ENCODE results near the gene HDLBP.

HDLBP gene

GRCh38 chr2:241260911-241261310 lies 54.6 kb downstream of the HDLBP start:
- H3K4me1 ChIP-seq (ENCODE audit: control insufficient read depth, insufficient read depth, low read length): no peaks in the 10 kb centered on the region
- no peak overlapping the region for H3K27ac ChIP-seq (ENCODE audit: low read depth, low read length)
- H3K27me3 ChIP-seq (ENCODE audit: control insufficient read depth, insufficient read depth, low read length): no peaks in the 10 kb centered on the region
- no peak overlapping the region for H3K4me3 ChIP-seq (ENCODE audit: low read depth, low read length)
- H3K9ac ChIP-seq (ENCODE audit: low read depth, low read length): no peak overlapping the region
- H3K9me3 ChIP-seq (ENCODE audit: control insufficient read depth, insufficient read depth, low read length): no peaks in the 10 kb centered on the region
- H3K36me3 ChIP-seq (ENCODE audit: control insufficient read depth, insufficient read depth, low read length): peaks cover 89% of the 10 kb centered on the region

DNA sequence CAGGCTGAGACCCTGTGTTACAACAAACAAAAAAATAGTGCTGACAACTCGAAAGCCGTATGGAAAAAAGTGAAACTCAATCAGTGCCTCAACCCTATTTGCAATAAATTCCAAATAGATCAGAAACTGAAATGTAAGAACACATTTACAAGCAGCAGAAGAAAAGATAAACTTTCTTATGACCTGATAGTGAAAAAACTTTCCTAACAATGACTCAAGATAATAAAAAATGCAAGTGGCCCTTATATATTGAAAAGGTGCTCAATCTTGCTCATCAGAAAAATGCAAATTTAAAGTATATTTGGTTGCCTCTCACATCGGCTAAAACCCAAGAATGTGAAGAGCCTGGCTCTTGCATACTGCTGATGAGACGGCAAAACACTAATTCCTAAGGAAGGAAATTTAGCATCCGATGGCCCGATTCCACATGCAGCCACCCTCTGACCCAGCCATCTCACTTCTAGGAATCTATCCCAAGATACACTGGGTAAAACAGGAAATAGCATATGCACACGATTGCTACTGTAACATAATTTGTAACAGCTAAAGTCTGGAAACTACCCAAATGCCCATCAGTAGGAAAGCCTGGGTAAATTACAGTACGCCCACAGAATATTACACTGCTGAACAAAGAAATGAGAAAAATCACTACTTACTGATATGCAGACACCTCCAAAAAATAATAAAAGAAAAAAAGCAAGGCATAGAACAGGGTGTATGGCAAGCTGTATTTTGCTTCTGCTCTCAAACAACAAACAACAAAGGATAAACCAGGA lies 56.8 kb downstream of the HDLBP start:
- H3K27me3 ChIP-seq (ENCODE audit: control insufficient read depth, insufficient read depth, low read length): no peaks in the 10 kb centered on the region
- H3K4me3 ChIP-seq (ENCODE audit: low read depth, low read length): no peak overlapping the region
- H3K27ac ChIP-seq (ENCODE audit: low read depth, low read length): no peak overlapping the region
- peaks cover 94% of the 10 kb centered on the region for H3K36me3 ChIP-seq (ENCODE audit: control insufficient read depth, insufficient read depth, low read length)
- no peak overlapping the region for H3K9ac ChIP-seq (ENCODE audit: low read depth, low read length)
- no peaks in the 10 kb centered on the region for H3K9me3 ChIP-seq (ENCODE audit: control insufficient read depth, insufficient read depth, low read length)
- H3K4me1 ChIP-seq (ENCODE audit: control insufficient read depth, insufficient read depth, low read length): no peaks in the 10 kb centered on the region

DNA sequence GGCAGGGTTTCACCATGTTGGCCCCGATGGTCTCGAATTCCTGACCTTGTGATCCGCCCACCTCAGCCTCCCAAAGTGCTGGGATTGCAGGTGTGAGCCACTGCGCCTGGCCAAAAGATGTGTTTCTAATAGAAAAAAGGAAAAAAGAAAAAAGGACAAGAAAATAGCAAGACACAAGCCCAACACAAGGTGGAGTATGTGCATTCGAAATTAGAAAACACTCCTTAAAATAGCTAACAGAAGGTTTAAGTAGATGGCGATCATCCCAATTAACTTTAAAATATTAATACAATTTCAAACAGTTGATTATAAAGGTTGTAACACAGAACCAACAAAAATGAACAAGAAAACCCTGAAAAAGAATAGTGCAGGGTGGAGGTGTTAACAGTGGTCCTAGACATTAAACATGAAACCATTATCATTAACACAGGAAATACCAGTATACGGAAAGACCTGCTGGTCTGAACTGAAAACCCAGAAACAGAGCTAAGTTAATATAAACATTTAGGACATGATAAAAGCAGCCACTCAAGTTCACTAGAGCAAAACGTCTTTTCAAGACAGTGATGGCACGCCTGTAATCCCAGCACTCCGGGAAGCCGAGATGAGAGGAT lies 57.9 kb downstream of the HDLBP start:
- Histone ChIP-seq H3K36me3 (ENCODE audit: control insufficient read depth, insufficient read depth, low read length) (peaks cover 94% of the 10 kb centered on the region), H3K4me3 (ENCODE audit: low read depth, low read length) (no peak overlapping the region), H3K9me3 (ENCODE audit: control insufficient read depth, insufficient read depth, low read length) (no peaks in the 10 kb centered on the region), H3K9ac (ENCODE audit: low read depth, low read length) (no peak overlapping the region), H3K27me3 (ENCODE audit: control insufficient read depth, insufficient read depth, low read length) (no peaks in the 10 kb centered on the region), H3K27ac (ENCODE audit: low read depth, low read length) (no peak overlapping the region), H3K4me1 (ENCODE audit: control insufficient read depth, insufficient read depth, low read length) (no peaks in the 10 kb centered on the region)

DNA sequence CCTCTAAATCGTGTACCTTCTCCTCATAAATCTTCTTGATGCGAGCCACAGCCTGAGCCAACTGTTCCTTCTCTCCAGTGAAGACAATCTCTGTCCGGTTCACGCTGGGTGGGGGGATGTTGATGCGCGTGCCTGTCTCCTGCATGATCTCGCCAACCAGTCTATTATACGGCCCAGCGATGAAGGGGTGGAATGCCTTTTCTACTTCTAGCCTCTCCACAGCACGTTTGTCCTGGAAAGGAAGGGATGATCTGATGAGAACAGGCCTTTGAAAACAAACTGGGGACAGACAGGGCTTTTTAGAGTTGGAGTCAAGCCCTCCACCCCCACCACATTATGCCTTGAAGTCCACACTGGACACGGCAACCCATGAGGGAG lies 59.3 kb downstream of the HDLBP start:
- H3K27ac ChIP-seq (ENCODE audit: low read depth, low read length): no peak overlapping the region
- no peak overlapping the region for H3K9ac ChIP-seq (ENCODE audit: low read depth, low read length)
- H3K27me3 ChIP-seq (ENCODE audit: control insufficient read depth, insufficient read depth, low read length): no peaks in the 10 kb centered on the region
- no peak overlapping the region for H3K4me3 ChIP-seq (ENCODE audit: low read depth, low read length)
- no peaks in the 10 kb centered on the region for H3K4me1 ChIP-seq (ENCODE audit: control insufficient read depth, insufficient read depth, low read length)
- H3K9me3 ChIP-seq (ENCODE audit: control insufficient read depth, insufficient read depth, low read length): no peaks in the 10 kb centered on the region
- H3K36me3 ChIP-seq (ENCODE audit: control insufficient read depth, insufficient read depth, low read length): peaks cover 94% of the 10 kb centered on the region

DNA sequence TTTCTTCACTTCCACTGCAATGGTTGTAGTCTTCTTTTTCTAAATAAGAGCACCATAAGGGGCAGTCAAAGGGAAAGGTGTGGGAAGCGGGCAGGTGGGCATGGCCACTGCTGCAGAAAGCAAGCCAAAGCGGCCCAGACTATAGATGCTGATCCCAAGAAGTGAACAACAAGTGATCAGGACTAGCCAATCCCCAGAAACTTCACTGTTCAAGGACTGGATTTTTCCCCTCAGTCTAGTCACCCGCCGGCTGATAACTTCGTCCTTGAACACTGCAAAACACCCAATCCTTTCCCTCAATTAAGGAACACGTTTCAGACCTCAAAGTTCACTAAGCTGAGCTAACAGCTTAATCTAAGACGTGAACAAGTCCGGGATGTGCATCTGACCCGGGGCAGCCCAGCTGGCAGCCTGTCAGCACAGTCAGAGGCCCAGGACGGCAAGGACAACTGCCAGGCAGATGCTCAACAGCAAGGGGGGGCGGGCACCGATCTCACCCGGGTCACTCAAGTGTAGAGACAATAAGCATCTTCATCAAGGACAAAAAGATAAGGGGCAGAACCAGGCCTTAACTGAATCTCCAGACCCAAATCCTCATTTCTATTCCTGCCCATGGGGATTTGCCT lies 59.8 kb downstream of the HDLBP start:
- Histone ChIP-seq H3K27me3 (ENCODE audit: control insufficient read depth, insufficient read depth, low read length) (no peaks in the 10 kb centered on the region), H3K4me1 (ENCODE audit: control insufficient read depth, insufficient read depth, low read length) (no peaks in the 10 kb centered on the region), H3K9me3 (ENCODE audit: control insufficient read depth, insufficient read depth, low read length) (no peaks in the 10 kb centered on the region), H3K36me3 (ENCODE audit: control insufficient read depth, insufficient read depth, low read length) (peaks cover 94% of the 10 kb centered on the region), H3K27ac (ENCODE audit: low read depth, low read length) (no peak overlapping the region), H3K4me3 (ENCODE audit: low read depth, low read length) (no peak overlapping the region), H3K9ac (ENCODE audit: low read depth, low read length) (no peak overlapping the region)

DNA sequence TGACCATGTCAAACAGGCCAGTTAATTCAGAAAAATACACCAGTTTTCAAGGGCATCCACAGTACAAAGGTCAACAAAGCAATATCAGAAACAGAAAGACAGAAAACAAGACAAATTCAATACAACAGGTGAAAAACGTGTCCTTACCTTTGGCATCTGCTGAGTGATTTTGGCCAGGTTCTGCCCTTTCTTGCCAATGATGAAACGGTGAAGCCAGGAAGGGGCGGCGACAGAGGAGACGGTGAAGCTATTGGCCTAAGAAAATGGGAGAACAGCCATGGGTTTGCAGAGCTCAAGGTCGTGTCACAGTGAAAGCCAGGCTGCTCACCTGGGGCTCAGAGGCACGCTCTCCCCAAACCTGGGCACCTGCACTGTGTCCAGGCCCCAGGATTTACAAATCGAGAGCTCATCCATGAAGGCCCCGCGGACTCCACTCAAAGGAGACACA lies 60.5 kb downstream of the HDLBP start:
- H3K27ac ChIP-seq (ENCODE audit: low read depth, low read length): no peak overlapping the region

DNA sequence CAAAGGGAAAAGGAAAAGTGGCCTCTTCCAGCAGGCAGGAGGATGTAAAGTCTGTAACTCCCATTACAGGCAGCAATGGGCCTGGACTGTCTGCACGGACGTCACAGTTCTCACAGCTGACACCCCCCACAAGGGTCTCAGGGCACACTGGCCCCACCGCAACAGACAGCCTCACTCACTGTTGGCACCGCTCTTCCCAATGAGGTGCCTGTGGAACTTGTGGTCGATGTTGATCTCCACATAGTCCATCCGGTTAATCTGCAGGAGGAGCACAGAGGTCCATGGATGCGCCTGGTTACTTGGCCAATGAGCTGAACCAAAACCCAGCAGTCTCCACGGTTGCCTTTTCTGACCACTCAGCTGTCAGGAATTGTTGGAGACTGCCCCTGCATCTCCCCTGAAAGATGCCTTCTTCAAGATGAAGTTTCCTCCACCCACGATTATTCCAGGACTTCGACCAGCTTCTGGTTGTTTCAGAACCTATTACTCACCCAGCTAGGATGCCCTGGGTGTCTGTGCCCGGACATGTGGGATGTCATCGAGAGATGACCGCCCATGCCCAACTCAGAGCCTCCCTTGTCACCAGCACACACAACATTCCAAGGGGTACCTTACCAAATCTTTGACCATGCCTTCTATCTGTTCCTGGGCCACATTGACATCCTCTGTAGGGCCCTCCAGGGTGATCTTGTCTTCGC lies 62.5 kb downstream of the HDLBP start:
- H3K9ac ChIP-seq (ENCODE audit: low read depth, low read length): no peak overlapping the region

More for the DNA sequence above, 60.5 kb downstream of the HDLBP start:
- Histone ChIP-seq H3K4me1 (ENCODE audit: control insufficient read depth, insufficient read depth, low read length) (no peaks in the 10 kb centered on the region), H3K4me3 (ENCODE audit: low read depth, low read length) (no peak overlapping the region), H3K9me3 (ENCODE audit: control insufficient read depth, insufficient read depth, low read length) (no peaks in the 10 kb centered on the region), H3K9ac (ENCODE audit: low read depth, low read length) (no peak overlapping the region), H3K36me3 (ENCODE audit: control insufficient read depth, insufficient read depth, low read length) (peaks cover 94% of the 10 kb centered on the region), H3K27me3 (ENCODE audit: control insufficient read depth, insufficient read depth, low read length) (no peaks in the 10 kb centered on the region)

DNA sequence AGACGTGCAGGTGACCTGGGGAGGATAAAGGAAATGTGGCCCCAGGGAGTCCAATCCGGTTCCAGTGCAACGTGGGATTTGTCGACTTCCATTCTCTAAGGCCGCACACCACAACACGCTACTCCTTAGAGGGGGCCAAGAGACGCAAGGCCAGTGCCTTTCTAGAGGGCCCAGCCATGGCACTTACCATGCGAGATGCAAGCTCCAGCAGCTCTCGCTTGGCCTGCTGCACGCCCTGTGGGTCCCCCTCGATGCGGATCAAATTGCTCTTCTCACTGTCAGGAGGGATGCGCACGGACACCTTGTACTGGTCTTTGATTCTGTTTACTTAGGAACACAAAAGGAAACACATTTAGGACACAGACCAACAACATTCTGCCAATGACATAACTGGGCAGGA lies 65.8 kb downstream of the HDLBP start:
- Histone ChIP-seq H3K9ac (ENCODE audit: low read depth, low read length) (no peak overlapping the region), H3K4me3 (ENCODE audit: low read depth, low read length) (no peak overlapping the region), H3K36me3 (ENCODE audit: control insufficient read depth, insufficient read depth, low read length) (peaks cover 97% of the 10 kb centered on the region), H3K27ac (ENCODE audit: low read depth, low read length) (no peak overlapping the region), H3K9me3 (ENCODE audit: control insufficient read depth, insufficient read depth, low read length) (no peaks in the 10 kb centered on the region), H3K27me3 (ENCODE audit: control insufficient read depth, insufficient read depth, low read length) (no peaks in the 10 kb centered on the region), H3K4me1 (ENCODE audit: control insufficient read depth, insufficient read depth, low read length) (no peaks in the 10 kb centered on the region)

More for the DNA sequence above, 62.5 kb downstream of the HDLBP start:
- Histone ChIP-seq H3K27me3 (ENCODE audit: control insufficient read depth, insufficient read depth, low read length) (no peaks in the 10 kb centered on the region), H3K36me3 (ENCODE audit: control insufficient read depth, insufficient read depth, low read length) (peaks cover 97% of the 10 kb centered on the region), H3K4me3 (ENCODE audit: low read depth, low read length) (no peak overlapping the region), H3K4me1 (ENCODE audit: control insufficient read depth, insufficient read depth, low read length) (no peaks in the 10 kb centered on the region), H3K9me3 (ENCODE audit: control insufficient read depth, insufficient read depth, low read length) (no peaks in the 10 kb centered on the region), H3K27ac (ENCODE audit: low read depth, low read length) (no peak overlapping the region)

- no peak overlapping the region for H3K4me3 ChIP-seq (ENCODE audit: low read depth, low read length)
- H3K27me3 ChIP-seq (ENCODE audit: control insufficient read depth, insufficient read depth, low read length): no peaks in the 10 kb centered on the region
- peaks cover 100% of the 10 kb centered on the region for H3K36me3 ChIP-seq (ENCODE audit: control insufficient read depth, insufficient read depth, low read length)
- H3K9me3 ChIP-seq (ENCODE audit: control insufficient read depth, insufficient read depth, low read length): no peaks in the 10 kb centered on the region
- H3K27ac ChIP-seq (ENCODE audit: low read depth, low read length): no peak overlapping the region
- no peak overlapping the region for H3K9ac ChIP-seq (ENCODE audit: low read depth, low read length)
- H3K4me1 ChIP-seq (ENCODE audit: control insufficient read depth, insufficient read depth, low read length): no peaks in the 10 kb centered on the region
Measured at GRCh38 chr2:241248897-241249296, 66.6 kb downstream of the HDLBP start.

DNA sequence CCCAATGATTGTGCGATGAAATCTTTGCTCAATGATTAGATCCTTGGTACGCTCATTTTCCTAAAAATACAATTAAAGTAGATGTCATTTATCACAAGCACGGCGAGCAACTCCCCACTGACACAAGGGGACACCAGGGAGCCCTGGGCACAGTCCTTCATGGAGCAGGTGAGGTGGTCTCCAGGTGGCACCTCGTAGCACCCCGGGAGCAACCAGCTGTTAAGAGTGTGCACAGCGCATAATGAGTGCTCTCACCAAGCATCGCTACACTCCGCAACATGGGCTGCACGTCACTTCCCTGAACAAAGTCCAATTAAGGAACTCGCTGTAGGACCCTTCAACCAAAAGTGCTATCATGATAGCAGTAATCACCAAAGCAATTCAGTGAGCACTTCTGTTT lies 67.2 kb downstream of the HDLBP start:
- Histone ChIP-seq H3K4me3 (ENCODE audit: low read depth, low read length) (no peak overlapping the region), H3K9ac (ENCODE audit: low read depth, low read length) (no peak overlapping the region), H3K27me3 (ENCODE audit: control insufficient read depth, insufficient read depth, low read length) (no peaks in the 10 kb centered on the region), H3K36me3 (ENCODE audit: control insufficient read depth, insufficient read depth, low read length) (peaks cover 100% of the 10 kb centered on the region), H3K4me1 (ENCODE audit: control insufficient read depth, insufficient read depth, low read length) (no peaks in the 10 kb centered on the region), H3K27ac (ENCODE audit: low read depth, low read length) (no peak overlapping the region), H3K9me3 (ENCODE audit: control insufficient read depth, insufficient read depth, low read length) (no peaks in the 10 kb centered on the region)

DNA sequence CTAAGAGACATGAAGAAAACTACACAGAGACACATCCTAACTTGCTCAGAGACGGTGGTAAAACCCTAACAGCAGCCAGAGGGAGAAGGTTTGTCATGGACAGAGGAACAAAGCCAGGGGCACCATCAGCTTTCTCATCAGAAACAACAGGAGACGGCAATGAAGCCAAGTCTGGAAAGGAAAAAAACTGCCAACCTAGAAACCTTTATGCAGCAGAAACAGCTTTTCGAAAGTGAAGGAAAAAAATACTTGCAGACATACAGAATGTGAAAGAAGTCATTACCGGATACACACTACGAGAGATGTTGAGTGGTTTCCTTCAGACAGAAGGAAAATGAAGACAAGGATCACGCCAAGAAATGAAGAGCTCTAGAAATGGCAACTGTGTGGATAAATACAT lies 71.1 kb downstream of the HDLBP start:
- Histone ChIP-seq H3K9ac (ENCODE audit: low read depth, low read length) (no peak overlapping the region), H3K27ac (ENCODE audit: low read depth, low read length) (no peak overlapping the region), H3K27me3 (ENCODE audit: control insufficient read depth, insufficient read depth, low read length) (no peaks in the 10 kb centered on the region), H3K4me3 (ENCODE audit: low read depth, low read length) (no peak overlapping the region), H3K4me1 (ENCODE audit: control insufficient read depth, insufficient read depth, low read length) (no peaks in the 10 kb centered on the region), H3K9me3 (ENCODE audit: control insufficient read depth, insufficient read depth, low read length) (no peaks in the 10 kb centered on the region), H3K36me3 (ENCODE audit: control insufficient read depth, insufficient read depth, low read length) (peaks cover 98% of the 10 kb centered on the region)
